Stimulated activated CD8-positive, alpha-beta memory T cell treated with anti-CD3 and anti-CD28 coated beads, Interleukin-15, amount 100 ng/mL, for 24 hours (primary cell): ENCODE measurements around the gene RPP40.

Experiments used
- DNase-seq: peaks from one replicate; pipeline ENCODE4 v3.0.0-alpha.2; 2020; ENCODE audit warnings: low read depth

RPP40 gene

DNA sequence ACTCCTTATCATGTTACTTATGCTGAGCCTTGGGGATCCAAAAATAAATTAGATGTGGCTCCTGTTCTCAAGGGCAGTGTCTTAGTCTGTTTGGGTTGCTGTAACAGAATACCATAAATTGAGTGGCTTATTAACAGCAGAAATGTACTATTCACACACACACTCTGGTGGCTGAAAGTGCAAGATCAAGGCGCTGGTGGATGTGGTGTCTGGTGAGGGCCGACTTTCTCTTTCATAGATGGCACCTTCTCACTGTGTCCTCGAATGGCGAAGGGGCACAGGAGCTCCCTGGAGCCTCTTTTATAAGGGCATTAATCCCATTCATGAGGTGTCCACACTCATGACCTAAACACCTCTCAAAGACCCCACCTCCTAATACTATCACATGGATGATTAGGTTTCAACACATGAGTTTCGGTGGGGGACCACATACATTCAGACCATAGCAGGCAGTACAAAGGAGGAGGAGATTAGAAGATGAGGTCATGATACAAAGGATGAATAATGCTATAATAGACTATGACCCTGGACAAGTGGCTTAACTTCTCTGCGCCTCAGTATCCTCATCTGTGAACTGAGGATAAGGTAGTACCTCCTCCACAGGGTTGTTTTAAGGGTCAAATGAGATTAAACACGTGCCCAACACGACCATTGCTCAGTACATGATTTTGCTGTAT lies 34.1 kb downstream of the RPP40 start:
- no peak for DNase-seq

DNA sequence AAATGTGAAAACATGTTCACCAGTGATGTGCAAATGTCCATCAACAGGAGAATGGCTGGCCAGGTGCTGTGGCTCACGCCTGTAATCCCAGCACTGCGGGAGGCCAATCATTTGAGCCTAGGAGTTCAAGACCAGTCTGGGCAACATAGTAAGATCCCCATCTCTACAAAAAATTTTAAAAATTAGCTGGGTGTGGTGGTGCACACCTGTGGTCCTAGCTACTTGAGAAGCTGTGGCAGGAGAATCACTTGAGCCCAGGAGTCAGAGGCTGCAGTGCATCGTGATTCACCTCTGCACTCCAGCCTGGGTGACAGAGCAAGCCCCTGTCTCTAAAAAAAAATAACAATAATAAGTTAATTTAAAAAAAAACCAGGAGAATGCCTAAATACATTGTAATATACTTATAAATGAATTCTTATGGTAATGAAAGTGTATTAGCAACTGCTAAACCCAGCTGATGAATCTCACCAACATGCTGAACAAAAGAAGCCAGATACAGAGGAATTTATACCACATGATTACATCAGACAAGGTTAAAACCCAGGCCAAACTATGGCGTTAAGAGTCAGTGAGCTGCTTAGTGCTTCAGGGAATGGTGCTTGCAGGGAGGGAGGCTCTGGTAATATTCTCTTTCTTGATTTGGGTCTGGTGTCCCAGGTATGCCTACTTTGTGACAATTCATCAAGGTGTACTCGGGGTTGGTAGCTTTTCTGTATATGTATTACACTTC lies 36.4 kb downstream of the RPP40 start:
- no peak for DNase-seq

DNA sequence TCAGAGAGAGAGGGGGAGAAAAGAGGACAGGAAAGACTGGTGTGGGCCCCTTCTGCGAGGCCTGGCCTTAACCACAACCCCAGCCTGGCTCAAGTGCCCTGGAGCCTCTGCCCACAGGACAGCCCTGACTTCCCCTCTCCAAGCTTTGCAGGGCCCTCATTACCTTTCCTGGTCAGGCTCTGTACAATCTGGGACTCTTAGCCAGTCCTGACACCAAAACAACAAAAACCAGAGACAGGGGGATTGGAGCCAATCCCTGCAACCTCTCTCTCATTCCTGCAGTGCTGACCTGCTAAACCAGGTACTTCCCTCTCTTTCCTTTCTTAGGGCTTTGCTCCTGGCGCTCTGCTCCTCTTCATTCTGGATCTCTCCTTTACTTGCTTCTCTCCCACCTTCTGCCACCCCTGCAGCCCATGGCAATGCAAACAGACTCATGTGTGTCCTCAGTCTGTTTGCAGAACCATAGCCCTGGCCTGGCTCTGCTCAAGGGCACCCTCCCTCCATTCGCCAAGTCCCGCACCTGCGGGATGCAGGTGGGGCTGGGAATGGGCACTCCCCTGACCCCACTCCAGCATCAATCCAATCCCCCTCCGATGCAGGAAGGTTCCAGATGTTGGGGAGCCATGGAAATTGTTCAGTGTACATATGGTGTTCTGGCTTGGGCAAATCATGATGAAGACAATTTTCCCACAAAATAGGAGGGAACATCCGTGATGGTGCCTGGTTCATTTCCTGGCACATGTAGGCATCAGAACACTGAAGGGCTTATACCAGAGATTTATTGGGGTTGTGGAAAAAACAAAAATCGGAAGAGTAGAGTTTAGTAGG lies 38.1 kb downstream of the RPP40 start:
- no peak for DNase-seq

DNA sequence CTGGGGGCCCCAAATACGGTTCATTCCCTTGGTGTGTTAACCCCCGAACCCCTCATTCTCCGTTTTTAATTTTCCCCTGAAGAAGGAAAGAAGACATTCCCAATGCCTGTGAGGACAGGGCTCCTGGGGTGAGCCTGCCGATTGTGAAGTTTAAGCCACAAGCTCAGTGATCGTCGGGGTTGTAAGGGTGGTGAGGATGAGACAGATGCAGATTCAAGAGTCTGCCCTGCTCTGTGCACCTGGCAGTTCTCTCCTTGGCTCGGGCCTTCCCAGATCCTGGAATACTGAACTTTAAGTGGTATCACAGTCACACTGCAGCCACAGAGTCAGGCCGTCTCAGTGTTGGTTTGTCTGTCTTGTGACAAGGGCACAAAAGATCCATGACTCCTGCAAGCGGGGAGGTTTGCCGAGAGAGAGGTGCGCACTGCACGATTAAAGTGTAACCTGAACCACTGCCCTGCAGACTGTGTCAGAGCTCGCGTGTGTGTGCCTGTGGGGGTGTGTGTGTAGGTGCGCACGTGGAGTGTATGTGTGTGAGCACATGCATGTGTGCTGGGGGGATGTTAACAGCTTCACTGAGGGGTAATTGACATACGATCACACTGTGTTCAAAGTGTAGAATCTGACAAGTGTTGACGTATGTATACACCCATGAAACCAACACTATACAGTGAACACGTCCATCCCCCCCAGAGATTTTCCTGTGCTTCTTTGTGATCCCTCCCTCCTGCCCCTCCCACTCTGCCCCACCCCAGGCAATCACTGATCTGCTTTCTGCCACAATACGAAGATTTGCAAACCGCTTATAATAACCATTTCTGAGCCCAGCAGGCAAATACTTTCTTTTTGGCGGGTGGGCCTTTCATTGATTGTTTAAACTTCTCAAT lies 38.9 kb downstream of the RPP40 start:
- no peak for DNase-seq

DNA sequence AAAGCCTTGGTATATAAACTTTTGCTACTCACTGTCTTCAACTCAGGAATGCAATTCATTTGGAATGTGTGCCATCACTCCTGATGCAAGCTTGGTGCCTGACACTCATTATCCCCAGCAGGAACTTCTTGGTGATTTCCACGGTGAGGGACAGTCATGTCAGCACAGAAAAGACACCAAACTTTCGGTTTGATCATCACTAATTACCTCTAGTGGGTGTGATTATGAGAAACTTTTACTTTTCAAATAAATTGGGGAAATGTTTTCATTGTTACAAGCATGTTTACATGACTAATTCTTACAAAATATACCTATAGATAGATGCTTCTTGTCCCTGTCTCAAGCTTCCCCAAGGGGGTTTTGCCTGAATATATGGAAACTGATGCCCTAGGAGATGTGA lies 40.9 kb downstream of the RPP40 start:
- no peak for DNase-seq

DNA sequence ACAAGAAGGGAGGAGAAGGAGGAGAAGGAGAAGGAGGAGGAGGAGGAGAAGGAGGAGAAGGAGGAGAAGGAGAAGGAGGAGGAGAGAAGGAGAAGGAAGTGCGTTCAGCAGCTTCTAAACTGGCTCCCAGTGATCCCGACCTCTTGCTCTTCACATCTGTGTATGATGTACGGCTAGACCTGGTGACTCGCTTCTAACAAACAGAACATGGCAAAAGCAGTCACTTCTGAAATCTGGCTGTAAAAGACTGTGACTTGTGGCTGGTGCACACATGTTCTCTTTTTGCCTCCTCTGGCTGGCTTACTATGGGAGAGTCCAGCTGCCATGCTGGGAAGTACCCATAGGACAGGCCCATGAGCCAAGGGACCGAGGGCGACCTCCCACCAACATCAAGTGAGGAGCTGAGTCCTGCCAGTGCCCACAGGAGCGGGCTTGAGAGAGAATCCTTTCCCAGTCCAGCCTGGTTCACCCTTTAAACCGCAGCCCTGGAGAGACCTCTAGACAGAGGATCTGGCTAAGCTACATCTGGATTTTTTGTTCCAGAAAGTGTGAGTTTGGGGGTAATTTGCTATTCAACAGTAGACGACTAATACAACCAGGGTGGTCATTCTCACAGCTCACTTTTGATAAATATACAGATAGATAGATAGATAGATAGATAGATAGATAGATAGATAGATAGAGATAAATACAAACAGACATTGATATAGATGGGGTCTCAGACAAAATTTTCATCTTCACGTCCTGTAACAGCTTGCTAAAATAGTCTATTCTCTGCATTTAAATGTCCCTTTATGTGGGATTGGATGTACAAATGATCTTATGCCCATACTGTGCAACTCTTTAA lies 42.3 kb downstream of the RPP40 start:
- no peak for DNase-seq

DNA sequence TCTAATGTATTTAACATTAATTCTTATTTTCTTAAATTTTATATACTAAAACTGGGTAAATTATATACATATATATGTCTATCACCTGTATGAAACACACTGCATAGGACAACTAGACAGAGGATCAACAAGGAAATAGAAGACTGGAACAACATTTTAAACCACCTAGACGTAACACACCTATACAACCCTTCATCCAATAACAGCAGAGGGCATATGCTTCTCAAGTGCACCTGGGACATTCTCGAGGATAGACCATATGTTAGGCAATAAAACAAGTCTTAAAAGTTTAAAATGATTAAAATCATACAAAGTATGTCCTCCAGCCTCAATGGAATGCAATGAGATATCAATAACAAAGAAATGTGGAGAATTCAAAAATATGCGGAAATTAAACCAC lies 45.2 kb downstream of the RPP40 start:
- no peak for DNase-seq

DNA sequence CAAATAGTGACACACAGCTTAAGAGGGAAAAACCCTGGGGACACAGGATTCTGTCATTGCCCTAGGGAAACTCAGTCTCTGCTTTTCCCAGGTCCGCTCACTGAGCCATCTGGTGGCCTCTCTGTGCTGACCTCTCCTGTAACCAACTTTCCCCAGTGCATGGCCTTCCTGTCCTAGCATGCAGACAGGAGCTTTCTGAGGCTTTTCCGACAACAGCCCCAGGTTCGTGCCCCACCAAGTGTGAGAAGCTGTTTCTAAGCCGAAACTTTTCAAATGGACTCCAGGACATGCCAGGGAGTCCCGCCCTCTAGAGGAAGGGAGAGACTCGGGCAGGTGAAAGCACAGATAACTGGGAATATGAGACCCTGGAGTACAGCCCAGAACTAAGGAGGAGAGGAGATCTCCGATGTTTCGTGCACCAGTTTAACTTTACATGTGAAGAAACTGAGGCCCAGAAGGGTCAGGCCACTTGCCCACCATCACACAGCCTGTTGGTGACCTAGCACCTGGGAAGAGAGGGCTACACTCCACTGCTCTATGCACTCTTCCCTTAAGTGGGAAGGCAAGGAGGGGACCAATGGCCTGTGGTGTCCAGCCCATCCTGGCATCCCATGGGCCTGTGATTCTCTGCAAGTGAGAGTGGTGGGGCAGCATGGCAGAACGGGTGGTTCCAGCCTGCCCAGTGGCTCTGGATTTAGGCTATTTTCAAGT lies 46.2 kb downstream of the RPP40 start:
- DNase-seq: no peak

DNA sequence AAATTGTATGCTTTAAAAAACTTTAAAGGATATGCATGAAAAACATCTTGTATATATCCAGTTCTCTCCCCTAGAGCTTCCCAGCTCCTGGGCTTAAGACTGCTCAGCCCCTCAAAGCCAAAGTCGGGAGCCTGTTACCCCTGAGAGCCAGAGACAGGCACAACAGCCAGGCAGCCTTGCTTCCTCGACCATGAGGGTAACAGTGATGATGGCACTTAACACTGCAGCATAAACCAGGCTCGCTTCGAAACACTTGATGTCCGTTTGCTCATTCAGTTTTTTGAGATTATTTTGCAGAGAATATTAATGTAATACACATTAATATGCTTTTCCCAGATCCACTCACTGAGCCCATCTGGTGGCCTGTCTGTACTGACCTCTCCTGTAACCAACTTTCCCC lies 47.2 kb downstream of the RPP40 start:
- DNase-seq: no peak

DNA sequence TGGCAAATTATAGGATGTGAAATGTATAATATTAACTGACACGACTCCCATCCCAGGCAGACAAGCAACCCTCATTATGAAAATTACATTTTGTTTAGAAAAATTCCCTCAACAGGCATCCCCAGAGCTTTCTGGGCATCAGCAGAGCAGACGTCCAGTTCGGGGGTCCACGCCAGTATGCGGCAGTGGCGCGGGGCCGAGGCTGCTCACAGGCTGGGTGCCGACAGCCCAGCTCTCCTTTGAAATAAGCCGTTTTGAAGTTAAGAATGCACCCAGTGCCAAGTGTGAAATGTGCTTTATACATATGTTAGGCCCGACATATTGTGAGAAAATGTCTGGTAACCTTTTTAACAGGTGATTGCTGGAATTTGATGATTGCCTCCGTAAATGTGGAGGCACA lies 50.4 kb downstream of the RPP40 start:
- DNase-seq: no peak

DNA sequence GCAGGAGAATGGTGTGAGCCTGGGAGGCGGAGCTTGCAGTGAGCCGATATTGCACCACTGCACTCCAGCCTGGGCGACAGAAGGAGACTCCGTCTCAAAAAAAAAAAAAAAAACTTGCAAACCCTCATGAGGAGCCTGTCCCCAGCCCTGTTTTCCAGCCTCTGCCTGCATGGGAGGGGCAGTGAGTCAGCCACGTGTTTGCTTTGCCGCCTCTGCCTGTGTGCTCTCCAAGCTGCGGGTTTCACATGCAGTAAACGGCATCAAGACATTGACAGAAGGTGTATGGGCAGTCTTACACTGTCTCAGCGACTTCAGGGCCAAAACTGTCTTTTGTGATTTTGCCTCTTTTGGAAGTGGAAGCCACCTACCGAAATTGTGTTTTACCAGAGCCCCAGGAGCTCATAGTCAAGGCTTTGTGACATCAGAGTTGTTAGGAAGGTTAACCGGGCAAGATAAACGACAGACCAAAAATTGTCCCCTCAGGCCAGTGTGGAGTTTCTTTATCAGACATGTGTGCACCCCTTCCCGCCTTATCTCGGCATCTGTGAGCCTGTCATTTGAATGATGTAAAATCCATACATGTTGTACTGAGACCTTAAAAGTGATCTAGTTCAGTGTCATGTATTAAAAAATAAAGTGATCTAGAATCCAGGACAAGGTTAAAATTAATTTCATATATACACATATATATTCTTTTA lies 52.9 kb downstream of the RPP40 start:
- DNase-seq: no peak

DNA sequence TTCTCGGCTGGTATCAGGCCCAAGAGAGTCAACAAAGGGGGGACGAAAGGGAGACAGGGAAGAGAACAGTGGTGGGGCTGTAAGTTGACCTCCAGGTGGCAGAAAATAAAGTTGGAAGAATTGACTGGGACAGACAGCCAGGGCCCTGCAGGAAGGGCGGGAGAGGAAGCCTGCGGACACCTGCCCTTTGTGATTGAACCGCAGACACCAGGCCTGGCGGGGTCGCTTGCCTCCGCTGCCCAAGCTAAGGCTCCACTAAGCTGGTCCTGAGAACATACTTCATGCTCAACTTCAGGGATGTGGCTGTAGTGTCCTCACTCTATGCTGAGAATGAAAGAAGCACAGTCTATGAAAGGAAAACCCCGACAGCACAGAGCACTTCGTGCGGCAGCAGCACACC lies 53.8 kb downstream of the RPP40 start:
- DNase-seq: no peak

DNA sequence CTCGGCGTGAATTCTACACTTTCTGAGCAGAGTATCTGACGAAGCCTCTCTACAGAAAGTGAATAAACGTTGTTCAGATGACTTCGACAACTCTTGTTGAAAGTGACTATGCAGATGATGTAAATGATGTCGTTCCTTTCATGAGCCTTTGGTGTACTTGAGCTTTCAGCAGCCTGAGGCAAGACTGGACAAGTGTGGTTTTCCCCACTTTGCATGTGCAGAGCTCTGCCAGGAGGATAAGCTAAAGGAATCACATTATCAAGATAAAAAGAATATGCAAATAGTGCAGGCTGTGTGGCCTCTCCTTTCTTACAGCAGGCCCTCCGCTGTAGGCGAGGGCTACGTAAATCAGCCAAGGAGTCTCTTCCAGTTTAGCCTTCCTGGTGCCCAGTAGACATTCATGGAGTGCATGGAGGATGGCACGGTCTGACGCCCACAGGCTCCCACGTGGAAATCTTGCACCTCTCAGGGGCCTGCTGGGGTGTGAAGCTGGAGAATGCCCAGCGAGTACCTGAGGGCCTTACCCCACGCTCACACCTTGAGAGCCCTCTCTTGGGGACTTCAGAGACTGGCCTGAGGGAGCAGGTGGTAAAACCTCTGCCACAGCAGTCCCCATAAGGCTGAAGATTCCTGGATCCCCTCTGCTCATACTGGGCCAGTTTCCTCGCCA lies 54.9 kb downstream of the RPP40 start:
- DNase-seq: no peak

DNA sequence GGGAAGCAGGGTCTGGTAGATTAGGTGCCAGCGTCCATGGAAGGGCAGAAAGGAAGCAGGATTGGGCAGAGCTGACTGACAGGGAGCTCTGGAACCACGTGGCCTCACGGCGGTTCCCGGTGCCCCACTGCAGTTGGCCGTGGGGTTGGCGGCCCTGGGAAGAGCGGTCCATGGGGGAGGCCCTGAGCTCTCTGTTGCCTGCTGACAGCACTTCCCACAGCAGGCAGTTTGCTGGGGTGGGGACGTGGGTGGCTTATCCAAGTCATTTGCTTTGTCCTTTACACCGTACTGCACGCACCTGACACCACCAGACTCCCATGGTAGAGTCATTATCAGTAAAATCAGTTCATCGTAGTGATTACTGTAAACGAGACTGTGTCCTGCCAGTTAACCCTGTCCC lies 56.1 kb downstream of the RPP40 start:
- DNase-seq: no peak

DNA sequence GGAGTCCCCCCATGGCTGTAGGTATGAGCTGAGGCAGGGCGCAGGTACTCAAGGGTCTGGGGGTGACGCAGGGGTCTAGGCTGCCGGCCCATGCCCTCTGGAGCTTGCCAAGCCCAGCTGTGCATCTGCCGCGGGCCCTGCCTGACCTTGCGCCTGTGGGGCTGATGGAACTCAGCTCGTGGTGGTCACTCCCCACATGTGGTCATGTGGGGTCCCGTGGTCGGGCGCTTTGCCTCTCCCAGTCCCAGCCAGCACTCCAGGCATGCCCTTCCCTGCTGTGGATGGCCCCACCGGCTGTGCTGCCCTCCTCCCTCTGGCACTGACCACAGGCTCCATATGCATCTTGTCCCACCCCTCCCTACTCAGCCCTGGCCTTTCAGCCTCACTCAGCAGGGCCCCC lies 57.3 kb downstream of the RPP40 start:
- DNase-seq: no peak
